ENCODE data around the gene ITGAE.

- TF ChIP-seq POLR2A (IDR thresholded peaks at IDR 0.05) (no peak), CTCF (IDR thresholded peaks at IDR 0.05) (peak in 1 of 4 experiments; percentile 5), POLR2AphosphoS5 (IDR thresholded peaks at IDR 0.05) (no peak), EP300 (IDR thresholded peaks at IDR 0.05) (no peak)
These were observed 62.3 kb downstream of the ITGAE start for GRCh38 chr17:3738562-3739295.

Measured in sigmoid colon (tissue), 4 donors.